Smooth muscle cell (in vitro differentiated cells): Measurements from ENCODE around the gene SLC16A13. TPM values are rescaled to one million over a fixed set of nuclear protein-coding genes. Genes with fewer than 3 reads are reported as not detected.

Source experiments
- DNase-seq: peaks from one replicate; lab custom pipeline; 2025; ENCODE audit not compliant: unreplicated experiment; lab: John Stamatoyannopoulos, UW
- H2AFZ ChIP-seq: fragments of 200-600 bp; sonication (generic); 2 replicates; pipeline ENCODE4 v1.6.0; 2016; ENCODE audit warnings: antibody characterized with exemption, low read depth, mild to moderate bottlenecking
- H3F3A ChIP-seq: fragments of 200-600 bp; sonication (generic); 2 replicates; pipeline ENCODE4 v1.6.0; 2017; ENCODE audit warnings: antibody characterized with exemption, low read depth
- H3K27ac ChIP-seq: fragments of 200-600 bp; sonication (generic); 2 replicates; pipeline ENCODE4 v1.5.1; 2016; ENCODE audit warnings: low read depth, mild to moderate bottlenecking
- H3K27me3 ChIP-seq: fragments of 200-600 bp; sonication (generic); 2 replicates; pipeline ENCODE4 v1.6.1; 2016; ENCODE audit warnings: low read depth, mild to moderate bottlenecking
- H3K36me3 ChIP-seq: fragments of 200-600 bp; sonication (generic); 2 replicates; pipeline ENCODE4 v1.5.1; 2016; ENCODE audit warnings: low read depth
- H3K4me1 ChIP-seq: fragments of 200-600 bp; sonication (generic); 2 replicates; pipeline ENCODE4 v1.5.1; 2016; ENCODE audit warnings: low read depth
- H3K4me2 ChIP-seq: fragments of 200-600 bp; sonication (generic); 2 replicates; pipeline ENCODE4 v1.6.0; 2016; ENCODE audit warnings: mild to moderate bottlenecking
- H3K4me3 ChIP-seq: fragments of 200-600 bp; sonication (generic); 2 replicates; pipeline ENCODE4 v1.5.1; 2016; ENCODE audit warnings: mild to moderate bottlenecking
- H3K79me2 ChIP-seq: fragments of 200-600 bp; sonication (generic); 2 replicates; pipeline ENCODE4 v1.6.0; 2016; ENCODE audit warnings: low read depth, mild to moderate bottlenecking
- H3K9ac ChIP-seq: fragments of 200-600 bp; sonication (generic); 2 replicates; pipeline ENCODE4 v1.6.0; 2016; ENCODE audit warnings: low read depth
- H3K9me3 ChIP-seq: fragments of 200-600 bp; sonication (generic); replicated peaks from 2 replicates; pipeline ENCODE4 v1.5.1; 2016; ENCODE audit warnings: low read depth
- H4K20me1 ChIP-seq: fragments of 200-600 bp; sonication (generic); 2 replicates; pipeline ENCODE4 v1.6.0; 2016; ENCODE audit warnings: low read depth
- CTCF ChIP-seq: fragments of 200-600 bp; sonication (generic); IDR thresholded peaks from 2 replicates; pipeline ENCODE4 v1.5.1; 2017; ENCODE audit warnings: borderline replicate concordance, mild to moderate bottlenecking, antibody characterized with exemption; ENCODE audit not compliant: insufficient read depth, poor library complexity, severe bottlenecking
- WGBS: methylation state at CpG from one replicate; pipeline ENCODE4 v1.1.7; 2016; ENCODE audit warnings: low lambda C conversion rate; 5-methylcytosine and 5-hydroxymethylcytosine counted together
- polyA plus RNA-seq: library from polyadenylated mRNA; unstranded; fragments of >200 nt; fragmentation: Nextera tagmentation; extraction: Ambion mirVana; gene quantifications from 2 replicates; pipeline ENCODE4 v1.2.1, GENCODE V29; 2016
- total RNA-seq: library from RNA; depleted of rRNA; stranded (reverse); fragments of >200 nt; gene quantifications from 2 replicates; pipeline ENCODE4 v1.2.3, GENCODE V29; 2014

Gene SLC16A13
- total and polyA plus RNA-seq, 2 experiments from 2014 or later = 2.0 to 3.5 TPM

GRCh38 chr17:7025245-7025644 is 10.6 kb upstream of the SLC16A13 start:
- Histone ChIP-seq H3K36me3 (no peaks in the 10 kb centered on the region), H2AFZ (no peak overlapping the region), H3K4me2 (no peak overlapping the region)

GRCh38 chr17:7026471-7027115 is 9.2 kb upstream of the SLC16A13 start:
- H3K4me1 ChIP-seq = peaks cover 3% of the 10 kb centered on the region
- no peak overlapping the region for H3K9ac ChIP-seq
- peaks cover 15% of the 10 kb centered on the region for H3K27me3 ChIP-seq
- H3K9me3 ChIP-seq = no peaks in the 10 kb centered on the region
- H3K79me2 ChIP-seq = no peaks in the 10 kb centered on the region
- H3K4me2 ChIP-seq = no peak overlapping the region
- no peaks in the 10 kb centered on the region for H3F3A ChIP-seq
- no peaks in the 10 kb centered on the region for H3K36me3 ChIP-seq
- H3K4me3 ChIP-seq = no peak overlapping the region
- H2AFZ ChIP-seq = no peak overlapping the region
- 92% methylated on average over 25 of the region's 29 CpGs for WGBS
- no peak overlapping the region for H3K27ac ChIP-seq
- TF ChIP-seq CTCF = no peak
- DNase-seq = no peak
- no peaks in the 10 kb centered on the region for H4K20me1 ChIP-seq

More at GRCh38 chr17:7025245-7025644, 10.6 kb upstream of the SLC16A13 start:
- Histone ChIP-seq H3K9me3 (no peaks in the 10 kb centered on the region), H3K27me3 (peaks cover 15% of the 10 kb centered on the region), H3K9ac (no peak overlapping the region), H3K4me3 (no peak overlapping the region), H3K79me2 (no peaks in the 10 kb centered on the region), H3F3A (peaks cover 4% of the 10 kb centered on the region), H4K20me1 (no peaks in the 10 kb centered on the region), H3K4me1 (peaks cover 7% of the 10 kb centered on the region), H3K27ac (no peak overlapping the region)
- DNase-seq = no peak
- no peak for TF ChIP-seq CTCF
- WGBS = 100% methylated on average over 1 of the region's 1 CpG

- Histone ChIP-seq H2AFZ (no peak overlapping the region), H3F3A (no peaks in the 10 kb centered on the region), H3K27me3 (peaks cover 12% of the 10 kb centered on the region), H4K20me1 (no peaks in the 10 kb centered on the region), H3K4me2 (no peak overlapping the region), H3K9ac (no peak overlapping the region), H3K4me1 (no peaks in the 10 kb centered on the region), H3K79me2 (no peaks in the 10 kb centered on the region), H3K36me3 (no peaks in the 10 kb centered on the region), H3K9me3 (no peaks in the 10 kb centered on the region), H3K4me3 (no peak overlapping the region), H3K27ac (no peak overlapping the region)
- TF ChIP-seq CTCF = no peak
- WGBS = 96% methylated on average over 13 of the region's 13 CpGs
- no peak for DNase-seq
Observed at GRCh38 chr17:7027335-7027734, 8.5 kb upstream of the SLC16A13 start.

GRCh38 chr17:7029096-7029495 is 6.7 kb upstream of the SLC16A13 start:
- H3K27me3 ChIP-seq = no peaks in the 10 kb centered on the region
- no peak overlapping the region for H3K4me3 ChIP-seq
- no peak overlapping the region for H3K9ac ChIP-seq
- H2AFZ ChIP-seq = no peak overlapping the region
- no peaks in the 10 kb centered on the region for H3K9me3 ChIP-seq
- H3K4me2 ChIP-seq = no peak overlapping the region
- DNase-seq = no peak
- no peaks in the 10 kb centered on the region for H4K20me1 ChIP-seq
- H3K36me3 ChIP-seq = no peaks in the 10 kb centered on the region
- H3F3A ChIP-seq = no peaks in the 10 kb centered on the region
- 89% methylated on average over 3 of the region's 3 CpGs for WGBS
- H3K4me1 ChIP-seq = no peaks in the 10 kb centered on the region
- TF ChIP-seq CTCF = no peak
- H3K79me2 ChIP-seq = no peaks in the 10 kb centered on the region
- H3K27ac ChIP-seq = no peak overlapping the region
